Stomach (tissue), 9 donors: ENCODE data around the gene SPECC1. TPM values are rescaled to one million over a fixed set of nuclear protein-coding genes. Genes with fewer than 3 reads are reported as not detected.
A peak's percentile ranks its signal among the peaks of the same experiment; 100 is the strongest.

Experiments used
- DNase-seq, 2 donors: peaks; one replicate each; pipeline versions ENCODE4 v3.0.0 to v3.0.0-alpha.2; 2013 to 2019
- H3K27ac ChIP-seq, 5 donors: fragments of 200-600 bp in 4 of 5; sonication (generic) in 4 of 5; one replicate each; pipeline ENCODE4 v1.5.1; 2013 to 2019; ENCODE audit warnings: mild to moderate bottlenecking in 1 of 5, moderate library complexity in 1 of 5
- H3K27me3 ChIP-seq, 3 donors: fragments of 200-600 bp; sonication (generic); one replicate each; pipeline ENCODE4 v1.5.1; 2017 to 2019; ENCODE audit warnings: mixed run types in 1 of 3
- H3K36me3 ChIP-seq, 4 donors: fragments of 200-600 bp; sonication (generic); 1 replicate in 3 of 4; 2 replicates in 1 of 4; pipeline ENCODE4 v1.5.1; 2016 to 2019
- H3K4me1 ChIP-seq, 4 donors: fragments of 200-600 bp; sonication (generic); one replicate each; pipeline ENCODE4 v1.5.1; 2016 to 2019
- H3K4me3 ChIP-seq, 4 donors: fragments of 200-600 bp; sonication (generic) in 3 of 4; one replicate each; pipeline ENCODE4 v1.5.1; 2016 to 2019; ENCODE audit warnings: mild to moderate bottlenecking in 1 of 4
- H3K9me3 ChIP-seq, 4 donors: fragments of 200-600 bp; sonication (generic); one replicate each; pipeline ENCODE4 v1.5.1; 2016 to 2019
- CTCF ChIP-seq, 7 experiments: fragments of 450-650 bp in 4 of 7; fragments of 200-600 bp in 3 of 7; sonication (generic) in 3 of 7; IDR thresholded peaks; one replicate each; pipeline ENCODE4 v1.5.1; 2016 to 2019; ENCODE audit warnings: antibody characterized with exemption in 7 of 7, control low read depth in 2 of 7, mild to moderate bottlenecking in 1 of 7
- EP300 ChIP-seq: sonication (generic); formaldehyde crosslinking; IDR thresholded peaks from one replicate; pipeline ENCODE4 v1.6.1; 2017; ENCODE audit warnings: antibody characterized with exemption
- POLR2A ChIP-seq, 4 donors: fragments of 450-650 bp; IDR thresholded peaks; one replicate each; pipeline ENCODE4 v1.6.1; 2016; ENCODE audit warnings: antibody characterized with exemption in 4 of 4, control low read depth in 2 of 4, mild to moderate bottlenecking in 1 of 4, moderate library complexity in 1 of 4
- POLR2AphosphoS5 ChIP-seq, 3 donors: sonication (generic); formaldehyde crosslinking; IDR thresholded peaks; one replicate each; pipeline ENCODE4 v1.6.1; 2016; ENCODE audit warnings: antibody characterized with exemption in 3 of 3
- WGBS, 5 donors: extraction: QIAGEN DNeasy Blood & Tissue Kit in 3 of 5; methylation state at CpG; one replicate each; pipeline versions ENCODE4 v1.1.5 to v1.1.7; 2013 to 2018; 5-methylcytosine and 5-hydroxymethylcytosine counted together
- intact Hi-C: fragments of 100-400 bp; cut with DNase I; formaldehyde crosslinking; loops from one replicate; pipeline ENCODE4 v1.15.1; 2023; ENCODE audit warnings: low total_unique reads
- polyA plus RNA-seq, 3 donors: library from polyadenylated mRNA; stranded (reverse); fragments of 200-250 nt; gene quantifications; one replicate each; pipeline ENCODE4 v1.2.3, GENCODE V29; 2013
- total RNA-seq, 5 donors: library from RNA; depleted of rRNA; stranded (reverse); fragments of >200 nt; gene quantifications; one replicate each; pipeline versions ENCODE4 v1.1.0 to v1.2.3, GENCODE V29; 2014 to 2016
- donor health status: healthy with polysubstance abuse.
- donor health status: Bipolar disorder and iron deficiency.
- donor health status: healthy.

Gene SPECC1
- total and polyA plus RNA-seq, 8 donors: 12.8 to 161 (median 34.5) TPM

DNA sequence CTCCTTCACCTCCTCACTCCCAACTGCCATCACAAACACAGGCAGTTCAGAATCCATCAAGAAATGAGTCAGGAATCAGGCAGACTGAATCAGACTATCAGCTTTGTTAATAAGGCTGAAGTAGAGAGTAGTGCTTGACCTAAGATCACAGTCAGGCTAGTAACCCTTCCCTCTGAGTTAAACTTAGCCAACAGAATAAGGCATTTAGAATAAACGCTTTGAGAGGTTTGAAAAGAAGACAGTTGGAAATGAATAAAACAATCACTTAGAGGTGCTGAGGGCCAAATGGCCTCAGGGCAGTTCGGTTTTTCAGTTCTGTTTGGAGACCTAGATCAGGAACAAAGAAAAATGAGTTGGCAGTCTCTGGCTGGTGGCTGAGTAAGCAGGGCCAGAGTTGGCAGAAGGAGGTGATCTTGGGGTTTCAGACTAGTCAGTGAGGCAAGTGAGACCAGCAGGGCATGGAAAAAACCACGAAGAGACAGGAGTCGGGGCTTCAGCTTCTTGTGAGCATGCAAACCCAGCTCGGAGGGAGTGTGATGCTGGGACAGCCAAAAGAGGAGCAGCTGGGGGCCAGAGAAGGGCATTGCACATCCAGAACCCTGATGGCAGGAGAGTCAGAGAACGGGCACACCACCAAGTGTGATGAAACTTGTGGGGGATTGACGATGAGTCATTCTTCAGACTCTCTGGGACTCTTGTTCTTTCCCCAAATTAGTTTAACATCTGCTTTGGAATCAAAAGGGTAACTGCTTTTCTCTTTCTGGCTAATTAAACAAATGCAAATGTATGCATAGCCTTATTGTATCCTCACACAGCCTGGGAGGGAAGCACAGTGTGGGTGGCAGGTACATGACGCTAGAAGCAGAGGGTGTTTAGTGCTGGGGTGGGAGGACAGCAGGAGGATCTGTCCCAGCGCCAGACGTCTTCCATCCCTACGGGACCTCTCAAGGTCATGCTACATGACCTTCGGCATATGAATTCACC lies 54.8 kb downstream of the SPECC1 start:
- WGBS, 5 donors: 34 to 47% (median 44%) methylated on average over 12 of the region's 12 CpGs
- Histone ChIP-seq H3K9me3 (no peaks in the 10 kb centered on the region), H3K27me3 (no peaks in the 10 kb centered on the region), H3K4me1 (peaks cover 14 to 41% (median 33%) of the 10 kb centered on the region in 4 donors), H3K27ac (peak overlapping the region in 4 of 5 donors; percentile 59 to 76 (median 68)), H3K36me3 (no peaks in the 10 kb centered on the region), H3K4me3 (no peak overlapping the region)
- TF ChIP-seq POLR2AphosphoS5 (IDR thresholded peaks at IDR 0.05) (peak in 2 of 3 donors; percentile 7 to 31), POLR2A (IDR thresholded peaks at IDR 0.05) (no peak)
- intact Hi-C loops: no loop called here
- peak; percentile 48 to 61 for DNase-seq

- 26 to 36% (median 28%) methylated on average over 4 of the region's 4 CpGs for WGBS, 5 donors
- Histone ChIP-seq H3K4me1 (peaks cover 14 to 41% (median 33%) of the 10 kb centered on the region in 4 donors), H3K27me3 (no peaks in the 10 kb centered on the region), H3K27ac (peak overlapping the region in 3 of 5 donors; percentile 51 to 76 (median 59)), H3K36me3 (no peaks in the 10 kb centered on the region), H3K9me3 (no peaks in the 10 kb centered on the region), H3K4me3 (no peak overlapping the region)
- TF ChIP-seq POLR2AphosphoS5 (IDR thresholded peaks at IDR 0.05) (no peak), EP300 (no peak), POLR2A (IDR thresholded peaks at IDR 0.05) (no peak), CTCF (IDR thresholded peaks at IDR 0.05) (no peak)
- DNase-seq: peak; percentile 55 to 68
- intact Hi-C loops: no loop called here
These were observed 57.1 kb downstream of the SPECC1 start for GRCh38 chr17:20066253-20066652.

- H3K27me3 ChIP-seq: no peaks in the 10 kb centered on the region
- no peak for DNase-seq
- no peak for TF ChIP-seq POLR2AphosphoS5 (IDR thresholded peaks at IDR 0.05)
- 92 to 98% (median 95%) methylated on average over 4 of the region's 4 CpGs for WGBS, 5 donors
- intact Hi-C loops: no loop called here
- no peaks in the 10 kb centered on the region for H3K36me3 ChIP-seq
- H3K4me3 ChIP-seq: no peak overlapping the region
- no peak overlapping the region for H3K27ac ChIP-seq
- no peaks in the 10 kb centered on the region for H3K9me3 ChIP-seq
- H3K4me1 ChIP-seq: peaks cover 14 to 46% (median 33%) of the 10 kb centered on the region in 4 donors
These were observed 58.6 kb downstream of the SPECC1 start for GRCh38 chr17:20067711-20068110.

GRCh38 chr17:20068445-20068844 lies 59.3 kb downstream of the SPECC1 start:
- H3K36me3 ChIP-seq: no peaks in the 10 kb centered on the region
- no peak for TF ChIP-seq POLR2AphosphoS5 (IDR thresholded peaks at IDR 0.05)
- no peak for TF ChIP-seq CTCF (IDR thresholded peaks at IDR 0.05)
- TF ChIP-seq EP300: no peak
- no peak for TF ChIP-seq POLR2A (IDR thresholded peaks at IDR 0.05)
- intact Hi-C loops: no loop called here
- H3K4me3 ChIP-seq: no peak overlapping the region
- no peaks in the 10 kb centered on the region for H3K9me3 ChIP-seq
- WGBS, 5 donors: 69 to 84% (median 82%) methylated on average over 3 of the region's 3 CpGs
- DNase-seq: no peak
- H3K4me1 ChIP-seq: peaks cover 14 to 46% (median 30%) of the 10 kb centered on the region in 4 donors
- no peak overlapping the region for H3K27ac ChIP-seq
- H3K27me3 ChIP-seq: no peaks in the 10 kb centered on the region

- Histone ChIP-seq H3K27me3 (no peaks in the 10 kb centered on the region), H3K27ac (no peak overlapping the region)
- WGBS, 5 donors: 71 to 80% (median 79%) methylated on average over 4 of the region's 4 CpGs
These were observed 62.9 kb downstream of the SPECC1 start for GRCh38 chr17:20071824-20072691.

More at GRCh38 chr17:20071824-20072691, 62.9 kb downstream of the SPECC1 start:
- Histone ChIP-seq H3K36me3 (no peaks in the 10 kb centered on the region), H3K4me3 (no peak overlapping the region), H3K4me1 (peaks cover 0 to 23% (median 0%) of the 10 kb centered on the region in 4 donors), H3K9me3 (no peaks in the 10 kb centered on the region)
- no peak for DNase-seq
- TF ChIP-seq EP300: no peak
- no peak for TF ChIP-seq CTCF (IDR thresholded peaks at IDR 0.05)
- TF ChIP-seq POLR2A (IDR thresholded peaks at IDR 0.05): no peak
- no peak for TF ChIP-seq POLR2AphosphoS5 (IDR thresholded peaks at IDR 0.05)
- intact Hi-C loops: no loop called here
